Measurements from ENCODE around the gene WDR55. TPM values are rescaled to one million over a fixed set of nuclear protein-coding genes. Genes with fewer than 3 reads are reported as not detected.
A peak's percentile ranks its signal among the peaks of the same experiment; 100 is the strongest.

Gene WDR55
- total RNA-seq, 1 donor from 2014 or later = 31.5 TPM

DNA sequence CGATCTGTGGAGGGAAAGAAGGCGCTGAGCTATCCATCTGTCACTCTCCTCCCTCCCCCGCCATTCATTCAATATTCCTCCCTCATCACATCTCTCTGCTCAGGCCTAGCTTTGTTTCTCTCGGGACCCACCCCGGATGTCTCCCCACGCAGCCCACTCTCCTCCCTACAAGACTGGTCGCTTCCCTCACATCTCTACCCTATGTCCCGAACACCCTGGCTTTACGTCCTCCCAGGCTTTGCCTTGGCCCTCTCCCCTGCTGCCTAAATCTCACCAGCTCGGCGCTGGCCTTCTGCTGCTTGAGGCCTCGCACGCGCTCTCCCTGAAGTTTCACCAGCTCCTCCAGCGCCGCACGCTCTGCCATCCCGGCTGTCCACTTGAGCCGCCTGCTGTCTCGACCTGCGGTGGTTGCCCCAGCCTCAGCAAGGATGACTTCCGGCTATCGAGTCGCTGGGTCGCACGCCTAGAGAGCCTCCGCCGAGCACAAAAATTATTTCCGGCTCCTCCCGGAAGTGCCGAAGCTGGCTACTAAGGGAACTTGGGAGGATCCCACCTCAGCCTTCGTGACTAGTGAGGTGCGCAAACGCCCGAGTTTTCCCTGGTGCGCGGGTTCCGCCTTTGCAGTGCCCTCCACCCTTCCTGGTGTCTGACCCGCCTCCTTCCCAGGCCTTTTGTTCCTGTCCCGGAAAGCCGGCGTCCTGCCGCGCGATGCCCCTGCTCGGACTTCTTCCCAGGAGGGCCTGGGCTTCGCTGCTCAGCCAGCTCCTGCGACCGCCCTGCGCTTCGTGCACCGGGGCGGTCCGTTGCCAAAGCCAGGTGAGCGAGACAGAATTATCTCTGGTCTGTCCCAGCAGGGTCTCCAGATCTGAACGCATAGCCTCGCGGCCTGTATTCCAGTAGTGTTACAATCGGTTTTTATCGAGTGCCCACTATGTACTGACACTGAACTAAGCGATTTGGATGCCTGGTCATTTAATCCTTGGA is 26.5 kb downstream of the WDR55 start, which contains the start of the genes HARS1 and HARS2:
HARS1 (minus strand) TSS at position 430 of the 984 bp plus-strand sequence; CDS start at position 364, 66 bp downstream.
HARS2 (plus strand) TSS at position 515 of the 984 bp plus-strand sequence; CDS start at position 709, 194 bp downstream.
- TF ChIP-seq CTCF (IDR thresholded peaks at IDR 0.05; ENCODE audit: partially characterized antibody, unreplicated experiment) = no peak
- Mint-ChIP-seq H3K4me3 (ENCODE audit: unreplicated experiment) (peak within 1 kb of the TSS; percentile 100), H3K27me3 (ENCODE audit: unreplicated experiment) (peaks cover 13% of the 10 kb centered on the region), H3K4me1 (ENCODE audit: low read depth, unreplicated experiment) (peaks cover 11% of the 10 kb centered on the region), H3K36me3 (ENCODE audit: unreplicated experiment) (no peaks in the 10 kb centered on the region), H3K9me3 (ENCODE audit: unreplicated experiment) (peaks cover 11% of the 10 kb centered on the region), H3K27ac (ENCODE audit: unreplicated experiment) (peak within 1 kb of the TSS; percentile 100)
- DNase-seq = peak; percentile 93

- Mint-ChIP-seq H3K4me3 (ENCODE audit: unreplicated experiment) (no peak overlapping the region), H3K4me1 (ENCODE audit: low read depth, unreplicated experiment) (peaks cover 9% of the 10 kb centered on the region), H3K27ac (ENCODE audit: unreplicated experiment) (no peak overlapping the region), H3K9me3 (ENCODE audit: unreplicated experiment) (peaks cover 13% of the 10 kb centered on the region), H3K27me3 (ENCODE audit: unreplicated experiment) (peaks cover 17% of the 10 kb centered on the region), H3K36me3 (ENCODE audit: unreplicated experiment) (peaks cover 4% of the 10 kb centered on the region)
- DNase-seq = no peak
- TF ChIP-seq CTCF (IDR thresholded peaks at IDR 0.05; ENCODE audit: partially characterized antibody, unreplicated experiment) = no peak
Observed at GRCh38 chr5:140694276-140694675, 29.6 kb downstream of the WDR55 start.

- peak overlapping the region; percentile 20 for H3K4me3 Mint-ChIP-seq (ENCODE audit: unreplicated experiment)
- H3K27me3 Mint-ChIP-seq (ENCODE audit: unreplicated experiment) = peaks cover 6% of the 10 kb centered on the region
- no peak for DNase-seq
- no peak for TF ChIP-seq CTCF (IDR thresholded peaks at IDR 0.05; ENCODE audit: partially characterized antibody, unreplicated experiment)
- peaks cover 12% of the 10 kb centered on the region for H3K4me1 Mint-ChIP-seq (ENCODE audit: low read depth, unreplicated experiment)
- peaks cover 3% of the 10 kb centered on the region for H3K9me3 Mint-ChIP-seq (ENCODE audit: unreplicated experiment)
- H3K27ac Mint-ChIP-seq (ENCODE audit: unreplicated experiment) = peak overlapping the region; percentile 22
- peaks cover 8% of the 10 kb centered on the region for H3K36me3 Mint-ChIP-seq (ENCODE audit: unreplicated experiment)
Observed at GRCh38 chr5:140696891-140697492, 32.3 kb downstream of the WDR55 start.

DNA sequence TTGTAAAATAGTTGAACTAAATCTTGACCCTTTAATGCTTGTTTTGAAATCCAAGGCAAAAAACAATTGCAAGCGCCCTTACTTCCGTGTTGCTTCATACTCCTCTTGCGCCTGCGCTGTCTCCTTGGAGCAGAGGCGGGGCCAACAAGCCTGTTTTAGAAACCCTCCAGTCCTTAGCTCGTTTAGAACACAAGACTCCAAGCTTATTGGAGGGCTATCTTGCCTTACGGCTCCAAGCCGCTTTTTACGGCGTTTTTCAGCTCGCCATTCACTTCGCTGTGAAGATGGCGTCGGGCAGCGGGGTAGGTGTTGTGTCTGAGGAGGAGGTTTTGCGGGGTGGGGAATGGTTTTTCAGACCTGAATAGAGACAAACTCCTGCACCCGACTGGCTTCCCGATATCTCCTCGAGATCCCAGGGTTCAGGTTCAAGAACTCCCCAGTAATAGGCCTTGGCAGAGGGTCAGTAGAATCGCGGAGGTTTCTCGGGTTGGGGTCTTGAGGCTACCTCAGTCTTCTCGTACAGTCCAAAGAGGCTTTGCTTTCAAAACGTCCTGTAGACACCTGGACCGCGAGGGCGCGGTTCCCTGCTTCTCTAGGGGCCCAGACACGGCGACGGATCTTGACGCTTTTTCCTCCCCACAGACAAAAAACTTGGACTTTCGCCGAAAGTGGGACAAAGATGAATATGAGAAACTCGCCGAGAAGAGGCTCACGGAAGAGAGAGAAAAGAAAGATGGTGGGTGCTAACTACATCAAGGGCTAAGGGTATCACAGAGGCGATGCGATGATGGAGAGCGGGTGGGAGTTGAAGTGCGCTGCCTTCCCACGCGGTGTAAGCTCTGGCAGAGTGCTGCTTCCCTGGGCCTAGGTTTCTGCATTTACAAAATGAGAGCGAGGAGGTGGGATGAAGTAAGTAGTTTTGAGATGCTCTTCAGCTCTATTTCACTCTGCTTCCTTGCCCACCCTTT is 35.8 kb downstream of the WDR55 start, which contains the start of gene ZMAT2:
ZMAT2 (plus strand) TSS at position 271 of the 968 bp plus-strand sequence; CDS start at position 285, 14 bp downstream.
- peaks cover 8% of the 10 kb centered on the region for H3K4me1 Mint-ChIP-seq (ENCODE audit: low read depth, unreplicated experiment)
- no peak for TF ChIP-seq CTCF (IDR thresholded peaks at IDR 0.05; ENCODE audit: partially characterized antibody, unreplicated experiment)
- H3K9me3 Mint-ChIP-seq (ENCODE audit: unreplicated experiment) = peaks cover 3% of the 10 kb centered on the region
- peaks cover 8% of the 10 kb centered on the region for H3K36me3 Mint-ChIP-seq (ENCODE audit: unreplicated experiment)
- peak within 1 kb of the TSS; percentile 93 for H3K27ac Mint-ChIP-seq (ENCODE audit: unreplicated experiment)
- H3K4me3 Mint-ChIP-seq (ENCODE audit: unreplicated experiment) = peak within 1 kb of the TSS; percentile 99
- peak; percentile 91 for DNase-seq
- H3K27me3 Mint-ChIP-seq (ENCODE audit: unreplicated experiment) = peaks cover 6% of the 10 kb centered on the region
